A549 (cell line): ENCODE measurements around the gene APOL2.

Experiments
- CEBPB ChIP-seq, 2 experiments: fragments of >200 bp in 1 of 2; sonication (Bioruptor Twin) in 1 of 2; formaldehyde crosslinking in 1 of 2; IDR thresholded peaks; 2 replicates each; pipeline ENCODE4 v1.6.1; 2012 to 2016
- EP300 ChIP-seq, 2 experiments: fragments of >200 bp; sonication (Bioruptor Twin); formaldehyde crosslinking; IDR thresholded peaks; 2 replicates in 1 of 2; 3 replicates in 1 of 2; pipeline ENCODE4 v1.6.1; 2016 to 2017
- ESRRA ChIP-seq: fragments of 150-350 bp; IDR thresholded peaks from 2 replicates; pipeline ENCODE4 v1.6.1; 2014; ENCODE audit warnings: mild to moderate bottlenecking, low read length, borderline replicate concordance
- FOSB ChIP-seq: fragments of 250-450 bp; sonication (Bioruptor Pico); IDR thresholded peaks from 2 replicates; pipeline ENCODE4 v1.5.0; 2020; ENCODE audit warnings: mild to moderate bottlenecking, moderate library complexity
- HOXB13 ChIP-seq: fragments of 250-450 bp; sonication (Bioruptor Pico); IDR thresholded peaks from 2 replicates; pipeline ENCODE4 v1.5.0; 2020; ENCODE audit warnings: low read depth, mild to moderate bottlenecking, moderate library complexity
- POLR2A ChIP-seq: IDR thresholded peaks from 2 replicates; pipeline ENCODE4 v1.6.1; 2012; ENCODE audit warnings: mild to moderate bottlenecking, low read length
- POLR2AphosphoS2 ChIP-seq: conservative IDR thresholded peaks from 2 replicates; pipeline ENCODE4 v1.6.1; 2012; ENCODE audit warnings: low read length, improper control_type of control experiment, inconsistent platforms
- RAD21 ChIP-seq, 2 experiments: fragments of >200 bp in 1 of 2; sonication (Bioruptor Twin) in 1 of 2; formaldehyde crosslinking in 1 of 2; IDR thresholded peaks in 1 of 2; conservative IDR thresholded peaks in 1 of 2; 2 replicates in 1 of 2; 3 replicates in 1 of 2; pipeline ENCODE4 v1.6.1; 2012 to 2018; ENCODE audit warnings: inconsistent platforms in 1 of 2
- RCOR1 ChIP-seq: fragments of 150-350 bp; IDR thresholded peaks from 2 replicates; pipeline ENCODE4 v1.6.1; 2014; ENCODE audit warnings: antibody characterized with exemption, low read length, low read depth
- REST ChIP-seq: fragments of 200-600 bp; sonication (generic); IDR thresholded peaks from 2 replicates; pipeline ENCODE4 v1.6.1; 2016; ENCODE audit warnings: antibody characterized with exemption, mild to moderate bottlenecking, moderate library complexity
- TF ChIP-seq, protein P1 (sequence below): fragments of >200 bp; sonication (Bioruptor Twin); formaldehyde crosslinking; IDR thresholded peaks from 3 replicates; pipeline ENCODE4 v1.5.1; 2016

- TF ChIP-seq, protein P1, sequence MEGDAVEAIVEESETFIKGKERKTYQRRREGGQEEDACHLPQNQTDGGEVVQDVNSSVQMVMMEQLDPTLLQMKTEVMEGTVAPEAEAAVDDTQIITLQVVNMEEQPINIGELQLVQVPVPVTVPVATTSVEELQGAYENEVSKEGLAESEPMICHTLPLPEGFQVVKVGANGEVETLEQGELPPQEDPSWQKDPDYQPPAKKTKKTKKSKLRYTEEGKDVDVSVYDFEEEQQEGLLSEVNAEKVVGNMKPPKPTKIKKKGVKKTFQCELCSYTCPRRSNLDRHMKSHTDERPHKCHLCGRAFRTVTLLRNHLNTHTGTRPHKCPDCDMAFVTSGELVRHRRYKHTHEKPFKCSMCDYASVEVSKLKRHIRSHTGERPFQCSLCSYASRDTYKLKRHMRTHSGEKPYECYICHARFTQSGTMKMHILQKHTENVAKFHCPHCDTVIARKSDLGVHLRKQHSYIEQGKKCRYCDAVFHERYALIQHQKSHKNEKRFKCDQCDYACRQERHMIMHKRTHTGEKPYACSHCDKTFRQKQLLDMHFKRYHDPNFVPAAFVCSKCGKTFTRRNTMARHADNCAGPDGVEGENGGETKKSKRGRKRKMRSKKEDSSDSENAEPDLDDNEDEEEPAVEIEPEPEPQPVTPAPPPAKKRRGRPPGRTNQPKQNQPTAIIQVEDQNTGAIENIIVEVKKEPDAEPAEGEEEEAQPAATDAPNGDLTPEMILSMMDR: no peak
- TF ChIP-seq ESRRA: no peak
- no peak for TF ChIP-seq FOSB (CRISPR knock-in tag)
- no peak for TF ChIP-seq EP300 (IDR thresholded peaks at IDR 0.05)
- TF ChIP-seq POLR2A: no peak
- TF ChIP-seq REST: no peak
- TF ChIP-seq HOXB13 (CRISPR knock-in tag): no peak
- TF ChIP-seq RCOR1: no peak
- TF ChIP-seq POLR2AphosphoS2: no peak
- no peak for TF ChIP-seq RAD21 (conservative IDR thresholded peaks at IDR 0.05 in 1 of 2, IDR thresholded peaks at IDR 0.05 in 1 of 2)
- no peak for TF ChIP-seq CEBPB (IDR thresholded peaks at IDR 0.05)
These were observed 42.5 kb upstream of the APOL2 start for GRCh38 chr22:36281781-36282327.
